Upper lobe of left lung (tissue), 6 donors: ENCODE results near the gene UBL4B. TPM values are rescaled to one million over a fixed set of nuclear protein-coding genes. Genes with fewer than 3 reads are reported as not detected.
A peak's percentile ranks its signal among the peaks of the same experiment; 100 is the strongest.

Experiments used
- ATAC-seq, 2 donors: fragments of 200-7000 bp; cut with Tn5 transposase; one replicate each; pipeline ENCODE4 v1.9.1; 2022; ENCODE audit warnings: mild to moderate bottlenecking in 2 of 2, moderate library complexity in 2 of 2; ENCODE audit not compliant: low FRiP score in 2 of 2
- DNase-seq, 2 donors: peaks; one replicate each; pipeline ENCODE4 v3.0.0-alpha.2; 2019 to 2020
- H3K27ac ChIP-seq, 4 donors: fragments of 200-600 bp; sonication (generic); one replicate each; pipeline ENCODE4 v1.5.1; 2016 to 2019
- H3K27me3 ChIP-seq, 4 donors: fragments of 200-600 bp; sonication (generic); one replicate each; pipeline ENCODE4 v1.5.1; 2017 to 2019
- H3K36me3 ChIP-seq, 4 donors: fragments of 200-600 bp; sonication (generic); one replicate each; pipeline ENCODE4 v1.5.1; 2016 to 2019
- H3K4me1 ChIP-seq, 4 donors: fragments of 200-600 bp; sonication (generic); one replicate each; pipeline ENCODE4 v1.5.1; 2018 to 2019
- H3K4me3 ChIP-seq, 4 donors: fragments of 200-600 bp; sonication (generic); one replicate each; pipeline ENCODE4 v1.5.1; 2017 to 2019; ENCODE audit warnings: mild to moderate bottlenecking in 2 of 4, moderate library complexity in 1 of 4
- H3K9me3 ChIP-seq, 4 donors: fragments of 200-600 bp; sonication (generic); one replicate each; pipeline ENCODE4 v1.5.1; 2018 to 2019
- CTCF ChIP-seq, 6 experiments: fragments of 450-650 bp in 4 of 6; fragments of 200-600 bp in 2 of 6; sonication (generic) in 2 of 6; IDR thresholded peaks; one replicate each; pipeline ENCODE4 v1.5.1; 2016 to 2019; ENCODE audit warnings: antibody characterized with exemption in 6 of 6
- EP300 ChIP-seq, 4 donors: sonication (generic); formaldehyde crosslinking; IDR thresholded peaks; one replicate each; pipeline ENCODE4 v1.5.1; 2017; ENCODE audit warnings: antibody characterized with exemption in 4 of 4, control low read depth in 2 of 4
- POLR2A ChIP-seq, 4 donors: fragments of 450-650 bp; IDR thresholded peaks; one replicate each; pipeline ENCODE4 v1.5.1; 2016 to 2017; ENCODE audit warnings: antibody characterized with exemption in 4 of 4, mild to moderate bottlenecking in 2 of 4
- POLR2AphosphoS5 ChIP-seq, 2 donors: sonication (generic); formaldehyde crosslinking; IDR thresholded peaks; one replicate each; pipeline ENCODE4 v1.5.1; 2017; ENCODE audit warnings: antibody characterized with exemption in 2 of 2
- WGBS, 2 donors: methylation state at CpG; one replicate each; pipeline ENCODE4 v1.1.5; 2017 to 2018; 5-methylcytosine and 5-hydroxymethylcytosine counted together
- total RNA-seq, 6 donors: library from RNA; depleted of rRNA in 4 of 6; stranded (reverse); fragments of >200 nt in 4 of 6; gene quantifications; one replicate each; pipeline versions ENCODE4 v1.1.0 to v1.2.1, GENCODE V29; 2016 to 2021
- donor health status: DM: no; HTN: no; CAD: no; lungs with moderate emphysema.
- donor health status: DM: no; HTN: yes; CAD: no; lungs with severe emphysema.

UBL4B gene
- total RNA-seq, 6 donors from 2014 or later = not detected

DNA sequence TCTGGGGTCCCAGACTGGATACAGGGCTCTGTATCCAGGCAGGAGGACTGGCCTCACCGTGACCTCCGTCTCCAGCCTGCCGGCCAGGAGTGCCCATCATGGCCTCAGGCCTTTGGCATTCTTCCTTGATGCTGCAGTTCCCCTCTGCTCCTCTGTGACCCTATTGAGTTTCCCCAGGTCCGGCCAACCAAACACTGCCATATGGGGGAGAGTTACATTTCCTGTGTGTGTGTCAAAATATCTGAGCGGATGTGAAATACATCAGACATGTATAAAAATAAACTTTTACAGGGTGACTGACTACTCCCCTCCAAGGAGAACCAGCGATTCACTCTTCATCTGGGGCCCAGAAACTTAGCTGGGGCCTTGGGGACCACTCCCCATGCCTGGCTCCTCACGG lies 10.2 kb upstream of the UBL4B start:
- Histone ChIP-seq H3K27ac (no peak overlapping the region), H3K4me3 (no peak overlapping the region), H3K36me3 (no peaks in the 10 kb centered on the region), H3K9me3 (no peaks in the 10 kb centered on the region), H3K4me1 (no peaks in the 10 kb centered on the region), H3K27me3 (no peaks in the 10 kb centered on the region)
- ATAC-seq = no peak
- no peak for DNase-seq
- 46 to 57% methylated on average over 6 to 7 of the region's 7 CpGs for WGBS, 2 donors
- TF ChIP-seq EP300 (IDR thresholded peaks at IDR 0.05) (no peak), POLR2AphosphoS5 (IDR thresholded peaks at IDR 0.05) (no peak), POLR2A (IDR thresholded peaks at IDR 0.05) (no peak), CTCF (IDR thresholded peaks at IDR 0.05) (no peak)

DNA sequence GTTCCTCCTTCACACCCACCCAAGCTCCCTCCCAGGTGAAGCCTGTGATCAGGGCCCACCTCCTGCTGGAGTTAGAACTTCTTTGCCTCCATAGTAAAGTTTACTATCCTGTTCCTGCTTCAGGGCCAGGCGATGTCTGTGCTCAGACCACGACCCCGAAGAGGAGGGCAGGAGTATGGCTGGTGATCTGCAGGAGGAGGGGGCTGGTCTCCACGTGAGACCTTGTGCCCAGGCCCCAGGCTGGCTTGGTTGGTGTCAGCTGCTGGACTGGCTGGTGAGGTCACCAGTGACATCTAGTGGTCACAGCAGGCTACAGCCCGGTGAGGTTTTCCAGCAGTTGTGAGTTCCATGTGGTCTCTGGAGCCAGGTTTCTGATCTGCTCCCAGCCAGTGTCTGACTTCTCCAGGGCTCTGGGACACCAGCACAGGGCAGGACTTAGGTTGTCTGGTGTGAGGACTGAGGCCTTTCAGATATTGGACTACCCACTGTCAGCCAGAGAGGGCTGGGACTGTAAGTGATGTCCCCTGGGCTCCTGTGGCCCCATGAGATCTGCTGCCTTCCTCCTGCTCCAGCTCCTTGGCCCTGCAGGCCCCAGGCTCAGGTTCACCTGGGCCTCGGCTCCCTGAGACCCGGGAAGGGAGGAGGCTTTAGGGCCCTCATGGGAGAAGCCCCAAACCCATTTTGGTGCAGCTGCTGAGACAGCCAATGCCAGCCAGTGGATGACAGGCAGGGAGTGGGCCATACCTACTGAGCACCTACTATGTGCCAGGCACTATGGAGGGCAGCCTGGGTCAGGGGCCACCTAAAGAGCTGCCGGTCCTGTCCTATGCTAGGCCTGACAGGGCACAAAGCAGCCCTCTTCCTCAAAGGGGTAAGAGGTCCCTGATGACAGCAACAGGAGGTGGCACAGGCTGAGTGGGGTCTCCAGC lies 6.0 kb upstream of the UBL4B start:
- TF ChIP-seq CTCF (IDR thresholded peaks at IDR 0.05) (peak; percentile 78 to 89 (median 84)), POLR2AphosphoS5 (IDR thresholded peaks at IDR 0.05) (no peak), EP300 (IDR thresholded peaks at IDR 0.05) (no peak), POLR2A (IDR thresholded peaks at IDR 0.05) (no peak)
- ATAC-seq (peak; percentile 66 to 88), DNase-seq (peak in 1 of 2 donors; percentile 65)
- Histone ChIP-seq H3K9me3 (no peaks in the 10 kb centered on the region), H3K27me3 (no peaks in the 10 kb centered on the region), H3K4me3 (no peak overlapping the region), H3K36me3 (no peaks in the 10 kb centered on the region), H3K4me1 (no peaks in the 10 kb centered on the region), H3K27ac (no peak overlapping the region)
- 20% methylated on average over 8 of the region's 8 CpGs; no CpG with 5 or more reads in 1 of the 2 donors for WGBS, 2 donors

- Histone ChIP-seq H3K27me3 (no peaks in the 10 kb centered on the region), H3K4me3 (no peak overlapping the region), H3K27ac (no peak overlapping the region), H3K9me3 (no peaks in the 10 kb centered on the region), H3K4me1 (no peaks in the 10 kb centered on the region), H3K36me3 (no peaks in the 10 kb centered on the region)
- no peak for ATAC-seq
- no peak for TF ChIP-seq CTCF (IDR thresholded peaks at IDR 0.05)
- WGBS, 2 donors = 48 to 57% methylated on average over 5 to 7 of the region's 7 CpGs
- DNase-seq = no peak
These were observed 4.3 kb upstream of the UBL4B start for GRCh38 chr1:110107867-110108469.

DNA sequence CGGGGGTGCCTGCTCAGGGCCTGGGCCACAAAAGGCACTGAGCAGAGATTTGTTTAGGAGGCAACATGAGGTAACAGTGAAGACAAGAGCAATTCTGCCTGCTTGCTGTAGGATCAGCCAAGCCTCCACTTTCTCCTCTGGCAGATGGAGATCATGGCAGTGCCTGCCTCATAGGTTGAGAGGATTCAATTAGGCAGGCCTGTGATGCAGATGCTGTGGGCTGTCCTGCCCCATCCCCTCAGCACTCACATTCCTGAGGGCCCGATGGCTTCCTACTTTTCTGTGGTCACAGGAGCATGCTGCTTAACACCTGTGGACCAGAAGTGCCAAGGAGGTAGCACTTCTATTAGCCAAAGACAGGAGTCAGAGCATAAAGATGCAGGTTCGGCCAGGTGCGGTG lies 1.2 kb upstream of the UBL4B start:
- H3K4me1 ChIP-seq = no peaks in the 10 kb centered on the region
- no peak for DNase-seq
- H3K9me3 ChIP-seq = no peaks in the 10 kb centered on the region
- no peaks in the 10 kb centered on the region for H3K36me3 ChIP-seq
- no peak for ATAC-seq
- WGBS, 2 donors = 89 to 96% methylated on average over 4 of the region's 4 CpGs
- no peak overlapping the region for H3K4me3 ChIP-seq
- no peaks in the 10 kb centered on the region for H3K27me3 ChIP-seq
- TF ChIP-seq CTCF (IDR thresholded peaks at IDR 0.05) (no peak), EP300 (IDR thresholded peaks at IDR 0.05) (no peak), POLR2AphosphoS5 (IDR thresholded peaks at IDR 0.05) (no peak), POLR2A (IDR thresholded peaks at IDR 0.05) (no peak)
- no peak overlapping the region for H3K27ac ChIP-seq
